WTC11 (cell line): ENCODE measurements around the gene BPI. TPM values are rescaled to one million over a fixed set of nuclear protein-coding genes. Genes with fewer than 3 reads are reported as not detected.

Source experiments
- ATAC-seq: fragments of 200-7000 bp; cut with Tn5 transposase; 2 replicates; pipeline ENCODE4 v1.10.0; 2021; ENCODE audit warnings: mild to moderate bottlenecking, moderate library complexity
- CTCF ChIA-PET: fragments of 300-600 bp; sonication (Branson Sonifier 250); formaldehyde crosslinking; loops from one replicate; lab custom pipeline; 2021; ENCODE audit warnings: antibody characterized with exemption; lab: Charles Lee
- POLR2A ChIA-PET: fragments of 350-600 bp; sonication (Branson Sonifier 250); formaldehyde crosslinking; loops from one replicate; lab custom pipeline; 2021; ENCODE audit warnings: antibody characterized with exemption; lab: Charles Lee
- DNase-seq: peaks from one replicate; pipeline ENCODE4 v3.0.0; 2021; ENCODE audit warnings: low spot score
- H3K27ac Mint-ChIP-seq: 2 replicates; pipeline ENCODE4 v1.8.0; 2021; ENCODE audit warnings: mixed read lengths
- H3K27me3 Mint-ChIP-seq: 2 replicates; pipeline ENCODE4 v1.8.0; 2021; ENCODE audit warnings: low read depth, mild to moderate bottlenecking, moderate library complexity, mixed read lengths
- H3K36me3 Mint-ChIP-seq: 2 replicates; pipeline ENCODE4 v1.8.0; 2021; ENCODE audit warnings: mixed read lengths
- H3K4me1 Mint-ChIP-seq: 2 replicates; pipeline ENCODE4 v1.8.0; 2022; ENCODE audit warnings: mixed read lengths
- H3K4me3 Mint-ChIP-seq: 2 replicates; pipeline ENCODE4 v1.8.0; 2021; ENCODE audit warnings: mild to moderate bottlenecking, moderate library complexity, mixed read lengths
- H3K9me3 Mint-ChIP-seq: 2 replicates; pipeline ENCODE4 v1.8.0; 2021; ENCODE audit warnings: mixed read lengths
- E2F1 ChIP-seq: sonication (generic); formaldehyde crosslinking; IDR thresholded peaks from 2 replicates; pipeline ENCODE4 v1.8.0; 2022; ENCODE audit warnings: mild to moderate bottlenecking, missing genetic modification reagents
- E2F5 ChIP-seq: sonication (generic); formaldehyde crosslinking; IDR thresholded peaks from 2 replicates; pipeline ENCODE4 v1.8.1; 2022; ENCODE audit warnings: mild to moderate bottlenecking, moderate library complexity, missing genetic modification reagents
- ERG ChIP-seq: fragments of 250-450 bp; sonication (Bioruptor Pico); IDR thresholded peaks from 2 replicates; pipeline ENCODE4 v1.8.0; 2021; ENCODE audit warnings: mild to moderate bottlenecking
- GABPB1 ChIP-seq: sonication (generic); formaldehyde crosslinking; IDR thresholded peaks from 2 replicates; pipeline ENCODE4 v1.8.1; 2023; ENCODE audit warnings: mild to moderate bottlenecking, missing genetic modification reagents
- GTF2I ChIP-seq: fragments of 250-450 bp; sonication (Bioruptor Pico); conservative IDR thresholded peaks from 2 replicates; pipeline ENCODE4 v1.4.0; 2021; ENCODE audit warnings: mild to moderate bottlenecking
- HMGXB4 ChIP-seq: sonication (generic); formaldehyde crosslinking; IDR thresholded peaks from 2 replicates; pipeline ENCODE4 v1.8.1; 2023; ENCODE audit warnings: mild to moderate bottlenecking, moderate library complexity, missing genetic modification reagents
- JAZF1 ChIP-seq: fragments of 250-450 bp; sonication (Bioruptor Pico); IDR thresholded peaks from 2 replicates; pipeline ENCODE4 v1.9.0; 2021; ENCODE audit warnings: moderate library complexity, mild to moderate bottlenecking, inconsistent platforms
- OVOL2 ChIP-seq: fragments of 250-450 bp; sonication (Bioruptor Pico); IDR thresholded peaks from 2 replicates; pipeline ENCODE4 v1.9.0; 2021; ENCODE audit warnings: mild to moderate bottlenecking, borderline replicate concordance
- TCF7 ChIP-seq: sonication (generic); formaldehyde crosslinking; IDR thresholded peaks from 2 replicates; pipeline ENCODE4 v1.8.0; 2022; ENCODE audit warnings: mild to moderate bottlenecking, low read depth, missing genetic modification reagents, moderate library complexity
- USF2 ChIP-seq: sonication (generic); formaldehyde crosslinking; IDR thresholded peaks from 2 replicates; pipeline ENCODE4 v1.8.1; 2023; ENCODE audit warnings: mild to moderate bottlenecking, missing genetic modification reagents, moderate library complexity
- ZNF425 ChIP-seq: fragments of 250-450 bp; sonication (Bioruptor Pico); conservative IDR thresholded peaks from 2 replicates; pipeline ENCODE4 v1.9.0; 2021; ENCODE audit warnings: mild to moderate bottlenecking
- ZNF532 ChIP-seq: fragments of 250-450 bp; sonication (Bioruptor Pico); IDR thresholded peaks from 2 replicates; pipeline ENCODE4 v1.9.0; 2021; ENCODE audit warnings: mild to moderate bottlenecking, borderline replicate concordance
- total RNA-seq: library from RNA; stranded (reverse); gene quantifications from 3 replicates; pipeline ENCODE4 v1.2.3, GENCODE V29; 2021

Gene BPI
- total RNA-seq, 1 experiment from 2014 or later, result not detected

GRCh38 chr20:38317422-38317821 is 13.5 kb downstream of the BPI start (continued):
- no peak for TF ChIP-seq HMGXB4 (CRISPR knock-in tag)
- no peak for TF ChIP-seq USF2
- no peak for TF ChIP-seq TCF7 (CRISPR knock-in tag)
- no peak for TF ChIP-seq ERG (CRISPR knock-in tag)
- no peak for TF ChIP-seq E2F1 (CRISPR knock-in tag)
- TF ChIP-seq, all 79 proteins: peak for 0

- H3K4me3 Mint-ChIP-seq, result no peak overlapping the region
- H3K4me1 Mint-ChIP-seq, result no peaks in the 10 kb centered on the region
- no peak overlapping the region for H3K27ac Mint-ChIP-seq
- CTCF ChIA-PET, result interaction anchor here (0.6 to 4.7 kb wide), 5 partner anchors 16 to 99 kb away, joined by 3 to 14 read pairs (median 4); no protein-coding TSS in a partner anchor
- TF ChIP-seq GTF2I (CRISPR knock-in tag), result no peak
- no peak for TF ChIP-seq ZNF532
- TF ChIP-seq ZNF425 (CRISPR knock-in tag), result no peak
- TF ChIP-seq GABPB1, result no peak
- TF ChIP-seq JAZF1 (CRISPR knock-in tag), result no peak
- no peak for TF ChIP-seq E2F5 (CRISPR knock-in tag)
- no peak for TF ChIP-seq OVOL2 (CRISPR knock-in tag)
- ATAC-seq, result no peak
- H3K27me3 Mint-ChIP-seq, result peaks cover 2% of the 10 kb centered on the region
- no peaks in the 10 kb centered on the region for H3K36me3 Mint-ChIP-seq
- no peak for DNase-seq
- POLR2A ChIA-PET, result no interaction called here
- no peaks in the 10 kb centered on the region for H3K9me3 Mint-ChIP-seq
Observed at GRCh38 chr20:38320221-38320620, 16.3 kb downstream of the BPI start.
